Measurements from ENCODE around the gene MTPN.

- no peak for TF ChIP-seq EZH2phosphoT487 (IDR thresholded peaks at IDR 0.05; ENCODE audit: low read length)
- TF ChIP-seq CTCF (IDR thresholded peaks at IDR 0.05; ENCODE audit: low read length), result no peak
- no peak for TF ChIP-seq EZH2 (optimal IDR thresholded peaks at IDR 0.05; ENCODE audit: low read depth, low read length)
These were observed 2.4 kb upstream of the MTPN start for GRCh38 chr7:135979471-135980011.

Measured in MM.1S (cell line).